HTERT RPE-1 (cell line): Measurements from ENCODE around the gene C3orf70.

Source experiments
- in situ Hi-C: fragments of 300-500 bp; cut with MboI; formaldehyde crosslinking; loops from 4 replicates; pipeline ENCODE4 v1.14.3; 2020; ENCODE audit warnings: low sequenced_read_pairs

The C3orf70 gene, protein sequence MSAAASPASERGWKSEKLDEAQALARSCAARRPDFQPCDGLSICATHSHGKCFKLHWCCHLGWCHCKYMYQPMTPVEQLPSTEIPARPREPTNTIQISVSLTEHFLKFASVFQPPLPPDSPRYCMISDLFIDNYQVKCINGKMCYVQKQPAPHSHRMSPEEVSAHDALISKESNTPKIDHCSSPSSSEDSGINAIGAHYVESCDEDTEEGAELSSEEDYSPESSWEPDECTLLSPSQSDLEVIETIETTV

DNA sequence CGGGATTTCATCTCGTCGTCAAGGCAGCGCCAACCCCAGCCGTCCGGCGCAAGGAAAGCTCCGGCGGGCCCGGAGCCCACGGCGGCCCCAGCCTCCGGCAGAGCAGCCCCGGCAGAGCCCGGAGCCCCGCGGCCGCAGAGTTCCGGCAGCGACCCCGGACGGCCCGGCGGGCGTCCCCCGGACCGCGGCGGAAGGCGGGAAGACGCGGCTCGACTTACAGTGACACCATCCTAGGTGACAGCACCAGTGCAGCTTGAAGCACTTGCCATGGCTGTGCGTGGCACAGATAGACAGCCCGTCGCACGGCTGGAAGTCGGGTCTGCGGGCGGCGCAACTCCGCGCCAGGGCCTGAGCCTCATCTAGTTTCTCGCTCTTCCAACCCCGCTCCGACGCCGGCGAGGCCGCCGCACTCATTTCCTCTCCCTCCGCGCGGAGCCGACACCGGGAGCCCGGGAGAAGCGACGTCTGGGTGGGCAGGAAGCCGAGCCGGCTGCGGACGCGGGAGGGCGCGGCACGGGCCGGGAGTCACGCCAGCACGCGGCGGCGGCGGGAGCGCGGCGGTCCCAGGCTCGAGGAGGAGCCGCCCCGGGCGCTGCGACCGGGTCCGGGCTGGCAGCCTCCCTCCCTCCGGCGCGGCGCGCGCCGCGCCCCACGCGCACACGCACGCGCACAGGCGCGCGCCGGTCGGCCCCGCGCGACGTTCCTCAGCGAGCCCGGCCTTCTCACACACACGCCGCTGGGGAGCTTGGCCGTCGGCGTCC lies at the start of gene C3orf70:
Gene C3orf70, minus strand, starts transcription at position 651 of the 761 bp plus-strand sequence. Its CDS starts 237 bp downstream, at position 414.
- in situ Hi-C loops, result no loop called here

DNA sequence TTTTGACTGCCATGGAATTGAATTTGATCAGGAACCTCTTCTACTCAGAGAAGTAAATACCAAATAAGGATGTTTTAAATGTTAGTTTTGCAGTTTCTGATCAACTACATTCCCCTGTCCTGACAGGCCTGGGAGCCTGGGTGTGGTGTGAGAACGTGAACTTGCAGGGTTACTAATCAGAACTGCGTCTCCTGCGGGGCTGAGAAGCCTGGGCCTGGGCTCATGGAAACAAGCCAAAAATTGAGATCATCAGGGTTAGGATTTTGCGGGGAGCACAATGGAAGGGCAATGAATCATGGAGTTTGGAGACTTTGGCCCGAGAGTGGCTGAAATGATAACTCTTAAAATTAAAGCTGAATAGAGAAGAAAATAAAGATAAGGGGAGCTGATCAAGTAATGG lies 47.8 kb upstream of the C3orf70 start:
- in situ Hi-C loops, result no loop called here

DNA sequence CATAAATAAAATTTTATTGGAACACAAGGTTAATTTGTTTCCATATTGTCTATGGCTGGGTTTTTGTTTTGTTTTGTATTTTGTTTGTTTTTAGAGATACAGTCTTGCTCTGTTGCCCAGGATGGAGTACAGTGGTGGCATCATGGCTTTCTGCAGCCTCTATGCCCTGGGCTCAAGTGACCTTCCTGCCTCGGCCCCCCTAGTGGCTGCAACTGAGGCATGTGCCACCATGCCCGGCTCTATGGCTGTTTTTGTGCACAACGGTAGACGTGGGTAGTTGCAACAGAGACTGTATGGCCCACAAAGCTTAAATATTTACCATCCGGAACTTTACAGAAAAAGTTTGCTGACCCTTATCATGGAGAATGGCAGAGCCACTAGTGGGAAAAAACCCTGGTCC lies 46.8 kb upstream of the C3orf70 start:
- in situ Hi-C loops, result no loop called here

DNA sequence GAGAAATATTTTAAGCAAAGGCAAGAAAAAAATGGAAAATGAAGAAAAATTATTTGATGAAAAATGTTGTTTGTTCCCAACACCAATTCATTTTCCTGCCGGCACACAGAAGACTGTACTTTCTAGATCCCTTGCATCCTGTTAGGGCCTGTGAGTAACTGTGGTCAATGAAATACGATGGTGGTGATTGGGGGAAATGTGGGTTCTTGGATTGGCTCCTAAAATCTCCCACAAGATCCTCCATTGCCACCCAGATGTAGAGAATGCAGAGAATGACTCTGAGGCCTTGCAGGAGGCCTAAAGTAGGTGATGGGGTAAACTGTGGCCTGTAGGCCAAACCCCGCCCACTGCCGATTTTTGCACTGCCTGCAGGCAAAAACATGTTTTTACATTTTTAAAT lies 46.3 kb upstream of the C3orf70 start:
- in situ Hi-C loops, result no loop called here

DNA sequence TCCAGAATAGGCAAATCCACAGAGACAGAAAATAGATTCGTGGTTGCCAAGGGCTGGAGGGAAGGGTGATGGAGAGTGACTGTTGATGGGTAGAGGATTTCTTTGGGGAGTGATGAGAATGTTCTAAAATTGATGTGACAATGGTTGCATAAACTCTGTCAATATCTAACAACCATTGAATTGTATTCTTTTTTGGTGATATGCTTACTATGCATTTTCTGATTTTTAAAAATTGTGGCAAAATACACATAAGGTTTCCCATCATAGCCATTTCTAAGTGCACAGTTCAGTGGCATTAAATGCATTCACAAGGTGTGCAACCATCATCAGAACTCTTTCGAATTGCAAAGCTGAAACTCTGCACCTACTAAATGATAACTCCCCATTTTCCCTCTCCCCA lies 44.2 kb upstream of the C3orf70 start:
- in situ Hi-C loops, result no loop called here

DNA sequence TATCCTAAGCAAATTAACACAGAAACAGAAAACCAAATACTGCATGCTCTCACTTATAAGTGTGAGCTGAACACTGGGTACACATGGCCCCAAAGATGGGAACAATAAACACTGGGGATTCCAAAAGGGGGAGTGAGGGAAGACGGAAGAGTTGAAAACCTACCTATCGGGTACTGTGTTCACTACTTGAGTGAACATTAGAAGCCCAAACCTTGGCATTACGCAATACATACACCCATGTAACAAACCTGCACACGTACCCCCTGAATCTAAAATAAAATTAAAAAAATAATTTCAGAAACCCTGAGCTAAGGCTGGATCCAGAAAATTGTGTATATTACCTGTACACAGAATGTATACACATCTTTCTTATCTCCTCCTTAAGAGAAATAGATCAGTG lies 42.8 kb upstream of the C3orf70 start:
- in situ Hi-C loops, result no loop called here

DNA sequence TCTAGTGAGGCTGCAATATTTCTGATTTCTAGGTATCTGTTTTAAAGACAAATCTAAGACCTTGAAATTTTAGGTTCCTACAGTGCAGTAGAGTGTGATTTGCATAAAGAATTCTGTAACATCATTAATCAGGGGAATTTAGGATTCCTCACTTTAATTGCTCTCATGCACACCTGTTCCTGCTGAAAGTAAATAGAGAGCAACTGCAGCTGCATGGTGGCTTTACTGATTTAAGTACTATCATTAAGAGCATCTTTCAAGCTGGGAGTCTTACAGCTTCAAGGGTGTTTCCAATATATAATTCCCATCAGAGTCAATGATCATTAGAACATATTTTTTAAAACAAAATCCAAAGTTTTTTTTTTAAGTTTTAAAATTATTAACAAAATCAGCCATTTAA lies 36.0 kb upstream of the C3orf70 start:
- in situ Hi-C loops, result no loop called here

DNA sequence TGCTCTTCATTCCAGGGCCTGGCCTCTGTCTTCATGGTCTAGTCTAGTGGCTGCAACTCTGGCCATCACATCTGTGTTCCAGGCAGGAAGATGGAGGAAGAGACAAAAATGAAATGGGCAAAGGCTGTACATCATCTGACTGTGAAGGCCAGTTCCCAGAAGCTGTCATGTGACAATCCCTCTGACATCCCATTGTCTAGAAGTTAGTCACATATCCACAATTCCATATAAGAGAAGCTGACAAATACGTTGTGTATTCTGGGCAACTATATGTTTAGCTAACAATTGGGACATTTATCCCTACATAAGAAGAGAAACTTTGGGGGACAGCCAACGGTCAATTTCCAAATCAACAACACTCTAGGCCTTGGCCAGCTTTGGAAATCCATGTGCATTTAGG lies 34.5 kb upstream of the C3orf70 start:
- in situ Hi-C loops, result no loop called here

DNA sequence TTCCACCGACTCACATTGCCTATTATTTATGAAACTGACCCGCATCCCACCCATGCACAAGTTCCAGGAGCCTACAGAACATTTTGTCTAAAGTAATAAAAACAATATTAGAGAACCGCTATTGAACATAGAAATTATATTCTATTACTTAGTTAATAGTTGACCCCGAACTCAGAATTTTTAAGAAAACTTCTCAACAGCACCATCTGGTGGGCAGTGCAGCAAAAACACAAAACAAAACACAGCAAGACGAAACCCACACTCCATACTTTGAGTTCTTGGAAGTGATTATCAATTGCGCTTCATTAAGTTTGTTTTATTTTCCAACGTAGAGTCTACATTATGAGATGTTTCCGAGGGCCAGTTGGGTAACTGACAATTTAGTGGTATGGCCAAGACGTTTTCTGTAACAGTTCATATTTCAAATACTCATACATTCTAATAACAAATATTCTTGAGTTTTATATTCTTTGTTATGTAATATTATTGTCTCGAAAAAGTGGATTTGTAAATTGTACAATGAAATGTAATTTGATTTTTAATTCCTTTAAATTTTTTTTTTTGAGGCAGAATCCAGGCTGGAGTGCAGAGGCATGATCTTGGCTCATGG lies 24.0 kb upstream of the C3orf70 start:
- in situ Hi-C loops, result no loop called here

DNA sequence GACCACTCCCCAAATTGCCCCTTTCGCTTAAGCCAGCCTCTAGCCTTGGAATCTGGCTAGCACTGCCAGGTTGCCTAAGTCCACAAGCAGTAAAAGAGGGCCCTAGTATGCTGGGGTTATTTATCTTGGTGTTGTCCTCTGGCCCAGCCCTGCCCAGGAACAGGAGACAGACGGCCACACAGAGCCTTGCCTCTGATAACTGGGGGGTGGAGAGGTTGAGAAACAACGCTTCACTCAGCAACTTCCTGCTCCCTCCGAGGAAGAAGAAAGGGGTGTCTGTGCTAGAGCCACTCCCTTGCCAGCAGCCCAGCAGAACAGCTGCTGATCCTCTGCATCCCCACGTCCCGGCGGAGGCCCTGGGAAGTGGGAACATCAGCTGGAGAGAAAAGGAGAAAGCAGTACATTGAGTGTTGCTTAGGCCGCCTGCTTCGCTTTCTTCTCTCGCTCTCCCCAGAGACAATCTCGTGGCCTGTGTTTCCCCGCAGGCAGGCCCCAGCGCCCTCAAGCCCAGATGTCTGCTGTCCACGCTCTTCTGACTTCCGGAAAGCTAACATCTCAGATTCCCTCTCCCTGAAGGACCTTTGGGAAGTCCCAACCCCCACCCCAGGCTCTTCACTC lies 22.6 kb upstream of the C3orf70 start:
- in situ Hi-C loops, result no loop called here

DNA sequence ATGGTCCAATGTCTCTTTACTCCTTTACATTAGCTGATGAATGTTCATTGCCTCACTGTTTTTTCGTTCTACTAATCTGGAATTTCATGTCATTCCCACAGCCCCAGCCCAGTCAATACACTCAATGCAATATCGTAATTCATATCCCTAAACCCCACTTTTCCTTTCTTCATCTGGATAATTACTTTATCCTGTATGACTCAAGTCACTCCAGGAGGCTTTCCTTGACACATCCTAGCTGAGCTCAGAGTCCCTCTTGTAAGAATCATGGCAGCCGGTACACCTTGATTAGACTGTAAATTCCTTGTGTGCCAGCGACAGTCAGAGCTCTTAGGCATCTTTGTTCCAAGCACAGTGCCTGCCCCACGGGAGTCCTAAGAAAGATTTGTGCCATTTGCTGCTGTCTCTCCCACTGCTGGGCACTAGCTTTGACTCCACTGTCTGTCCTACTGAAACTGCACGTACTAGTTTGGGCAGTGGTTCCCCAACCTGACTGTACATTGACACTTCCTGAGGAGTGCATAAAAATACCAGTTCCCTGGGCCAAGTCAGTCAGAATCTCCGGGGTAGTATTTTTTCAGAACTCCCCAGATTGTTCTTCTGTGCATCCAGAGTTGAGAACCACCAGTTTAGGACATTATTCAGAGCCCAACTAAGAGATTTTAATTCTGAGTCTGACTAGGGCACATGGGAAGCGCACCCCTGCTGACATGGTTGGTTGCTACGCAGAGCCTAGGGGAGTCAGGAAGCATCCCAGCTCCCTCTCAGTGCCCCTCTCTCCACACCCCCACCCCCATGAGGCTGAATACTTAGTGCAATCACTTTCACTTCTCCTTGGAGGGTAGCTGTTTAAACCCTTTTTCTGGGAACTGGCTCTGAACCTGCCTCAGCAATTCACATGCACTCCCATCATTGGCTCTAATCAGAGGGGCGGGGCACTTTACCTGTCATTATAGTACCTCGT lies 19.5 kb upstream of the C3orf70 start:
- in situ Hi-C loops, result no loop called here

DNA sequence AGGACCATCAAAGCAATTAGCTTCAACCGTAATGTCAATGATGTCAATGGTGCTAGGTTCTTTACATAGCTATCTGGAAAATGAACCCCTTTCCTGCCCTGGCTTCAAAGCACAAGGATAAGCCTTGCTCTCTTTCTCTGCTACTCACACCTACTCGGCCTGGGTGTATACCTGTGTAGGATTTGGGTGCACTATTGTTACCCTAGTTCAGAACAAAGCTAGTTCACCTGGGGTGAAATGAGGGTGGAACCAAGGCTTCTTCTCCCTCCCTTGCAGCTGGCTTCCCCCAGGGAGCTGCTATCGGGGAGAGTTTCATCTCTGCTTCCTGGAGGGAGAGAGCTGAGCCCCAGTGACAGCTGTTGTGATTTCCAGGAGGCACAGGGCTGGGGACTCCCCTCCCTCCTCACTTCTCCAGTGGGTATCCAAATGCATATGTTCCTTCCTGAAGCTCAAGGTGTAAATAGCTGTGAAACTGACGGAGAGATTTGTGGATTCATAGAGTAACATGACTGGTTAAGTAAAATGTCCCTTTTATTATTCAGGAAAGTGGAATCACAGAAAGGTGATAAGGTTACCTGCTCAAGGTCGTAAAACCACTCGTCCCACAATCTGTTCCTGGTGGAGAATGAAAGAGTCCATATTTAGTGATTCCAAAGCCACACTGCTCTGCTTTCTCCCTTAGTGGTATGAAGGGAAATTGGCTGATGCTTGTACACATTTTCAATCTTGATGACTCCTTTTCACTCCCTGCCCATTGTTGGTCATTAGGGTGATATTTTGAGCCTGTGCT lies 11.8 kb upstream of the C3orf70 start:
- in situ Hi-C loops, result no loop called here

DNA sequence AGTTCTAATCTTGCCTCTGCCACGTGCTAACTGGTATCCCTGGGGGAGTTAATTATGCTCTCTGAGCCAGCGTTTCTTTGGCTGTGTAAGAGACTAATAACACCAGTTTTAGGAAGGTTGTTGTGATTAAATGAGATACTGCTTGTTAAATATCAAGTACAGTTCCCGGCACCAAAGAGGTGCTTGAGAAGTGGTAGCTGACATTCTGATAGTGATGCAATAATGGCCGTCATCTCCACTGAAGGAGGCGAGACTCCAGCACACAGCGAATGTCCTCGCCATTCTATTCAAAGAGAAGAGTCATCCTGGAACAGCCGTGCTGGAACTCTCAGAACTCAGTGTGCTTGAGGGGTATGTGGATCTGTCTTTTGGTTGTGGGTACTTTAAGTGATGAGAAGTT lies 9.8 kb upstream of the C3orf70 start:
- in situ Hi-C loops, result no loop called here

DNA sequence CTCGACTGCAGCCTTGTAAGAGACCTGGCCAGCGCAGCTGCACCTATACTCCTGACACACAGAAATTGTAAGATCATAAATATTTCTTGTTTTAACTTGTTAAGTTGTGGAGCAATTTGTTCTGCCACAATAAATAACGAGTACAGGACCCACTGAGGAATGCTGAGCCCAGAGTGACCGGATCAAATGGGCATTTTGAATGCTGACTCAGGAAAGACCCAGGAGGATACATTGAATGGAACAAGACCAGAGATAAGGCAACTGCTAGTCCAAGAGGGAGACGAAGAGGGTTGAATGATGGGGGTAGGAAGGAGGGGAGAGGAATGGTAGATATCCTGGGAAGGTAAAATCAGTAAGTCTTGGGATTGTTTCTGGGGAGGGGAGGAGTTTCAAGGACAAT lies 8.9 kb upstream of the C3orf70 start:
- in situ Hi-C loops, result no loop called here

DNA sequence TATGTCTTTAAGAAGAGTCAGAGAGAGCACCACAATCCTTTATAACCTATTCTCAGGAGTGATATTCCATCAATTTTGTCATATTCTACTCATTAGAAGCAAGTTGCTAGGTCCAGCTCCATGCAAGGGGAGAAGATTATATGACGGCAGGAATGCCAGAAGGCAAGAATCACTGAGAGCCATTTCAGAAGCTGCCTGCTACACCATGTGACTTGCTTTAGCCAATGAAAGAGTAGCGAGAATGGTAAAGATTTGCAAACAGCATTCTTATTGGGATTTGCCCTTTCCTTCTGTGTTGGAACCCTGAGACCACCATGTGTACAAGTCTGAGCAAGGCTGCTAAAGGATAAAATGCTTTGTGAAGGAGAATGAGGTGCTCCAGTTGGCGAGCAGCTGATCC lies 4.5 kb upstream of the C3orf70 start:
- in situ Hi-C loops, result no loop called here

DNA sequence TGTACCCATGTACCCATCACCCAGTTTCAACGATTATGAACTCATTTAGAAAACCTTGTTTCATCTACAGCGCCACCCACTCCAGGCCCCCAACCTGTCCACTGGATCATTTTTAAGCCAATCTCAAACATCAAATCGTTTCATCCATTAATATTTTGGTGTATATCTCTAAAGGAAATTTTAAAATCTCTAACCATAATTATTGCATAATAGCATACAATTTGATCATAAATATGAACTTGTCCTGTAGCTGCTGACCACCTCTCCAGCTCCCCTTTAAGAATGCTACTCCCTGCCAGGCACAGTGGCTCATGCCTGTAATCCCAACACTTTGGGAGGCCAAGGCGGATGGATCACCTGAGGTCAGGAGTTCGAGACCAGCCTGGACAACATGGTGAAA lies 2.8 kb upstream of the C3orf70 start:
- in situ Hi-C loops, result no loop called here

DNA sequence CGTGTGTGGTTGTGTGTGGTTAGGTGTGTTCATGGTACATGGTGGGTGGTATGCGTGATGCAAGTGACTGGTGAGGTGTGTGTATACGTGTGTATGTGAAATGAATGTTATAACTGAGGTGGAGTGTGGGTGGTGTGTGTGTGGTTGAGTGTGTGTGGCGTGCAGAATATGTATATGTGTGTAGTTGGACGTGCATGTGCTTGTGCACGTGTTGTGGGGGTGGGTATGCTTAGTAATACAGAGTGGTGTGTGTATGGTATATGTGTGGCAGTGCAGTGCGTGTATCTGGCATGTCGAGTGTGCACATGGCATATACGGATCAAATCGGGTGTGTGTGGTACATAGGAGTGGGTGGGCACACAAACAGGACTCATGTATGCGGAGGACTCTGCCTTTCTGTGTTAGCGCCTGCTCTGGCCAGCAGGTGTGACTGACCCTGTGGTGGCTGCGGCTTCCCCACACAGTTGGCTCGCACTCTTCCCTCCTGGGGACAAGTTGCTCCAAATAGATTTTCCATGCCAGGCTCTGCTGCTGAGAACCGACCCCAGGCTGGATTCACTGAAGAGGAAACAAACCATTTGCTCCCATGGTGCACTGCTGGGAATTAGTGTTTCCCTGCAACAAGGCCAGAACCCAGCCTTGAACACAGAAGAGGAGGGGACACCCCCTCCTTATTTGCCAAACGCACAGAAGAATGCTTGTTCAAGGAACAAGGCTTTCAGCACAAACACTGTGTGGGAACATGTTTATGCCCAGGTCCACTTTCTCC lies 1.2 kb upstream of the C3orf70 start:
- in situ Hi-C loops, result no loop called here

DNA sequence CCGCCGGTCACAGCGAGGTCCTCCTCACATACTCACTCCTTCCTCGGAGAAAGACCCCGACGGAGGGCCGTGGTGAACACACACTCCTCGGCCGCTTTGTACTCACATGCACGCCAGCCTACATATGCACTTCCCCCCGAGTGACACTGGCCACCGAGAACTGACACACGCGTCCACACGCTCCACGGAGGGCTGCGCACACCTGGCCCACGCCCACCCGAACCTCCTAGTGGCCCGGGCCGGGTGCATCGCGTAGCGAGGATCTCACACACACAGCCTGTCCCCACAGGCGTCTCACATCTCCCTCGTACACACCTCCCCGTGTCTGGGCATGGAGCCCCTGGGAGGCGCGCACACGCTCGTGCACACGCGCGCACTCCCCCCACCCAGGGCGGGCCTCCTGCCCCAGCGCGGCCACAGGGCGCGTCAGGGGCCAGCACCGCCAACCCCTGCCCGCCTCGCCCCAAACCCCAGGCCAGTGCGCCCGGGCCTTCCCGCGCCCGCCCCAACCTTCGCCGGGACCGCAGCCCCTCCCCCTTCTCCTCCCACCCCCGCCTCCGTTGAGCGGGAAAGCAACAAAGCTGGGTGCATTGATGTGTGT lies 411 bp upstream of the C3orf70 start:
- in situ Hi-C loops, result no loop called here

DNA sequence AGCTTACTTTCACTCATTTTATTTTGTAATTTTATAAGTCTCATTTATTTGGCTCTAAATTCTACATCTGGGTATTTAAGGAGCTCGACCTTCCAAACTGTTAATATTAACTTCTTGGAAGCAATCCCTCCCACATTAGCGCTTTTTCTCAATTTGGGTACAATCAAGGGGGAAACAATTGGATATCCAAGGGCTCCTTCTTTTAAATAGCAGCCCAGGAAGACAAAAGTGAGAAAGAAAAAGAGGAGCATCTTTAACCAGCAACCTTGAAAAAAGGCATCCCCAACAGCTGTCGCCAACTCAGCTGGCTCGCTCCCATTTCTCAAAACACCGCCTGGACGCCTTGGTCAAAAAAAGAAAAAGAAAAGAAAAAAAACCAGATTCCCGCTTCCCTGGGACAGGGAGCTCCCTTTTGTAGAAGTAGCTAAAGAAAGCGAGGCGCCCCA lies 873 bp downstream of the C3orf70 start:
- in situ Hi-C loops, result no loop called here
